Left lung (tissue), 10 donors: ENCODE measurements around the gene SPSB2. TPM values are rescaled to one million over a fixed set of nuclear protein-coding genes. Genes with fewer than 3 reads are reported as not detected.

ENCODE experiments used
- ATAC-seq: fragments of 200-7000 bp; cut with Tn5 transposase; one replicate; pipeline ENCODE4 v1.9.1; 2020; ENCODE audit warnings: moderate library complexity
- DNase-seq, 4 donors: peaks; one replicate each; pipeline ENCODE4 v3.0.0-alpha.2; 2013 to 2020
- H3K27ac ChIP-seq, 2 donors: fragments of 200-600 bp; sonication (generic) in 1 of 2; one replicate each; pipeline versions ENCODE4 v1.5.0 to v1.8.0; 2020 to 2021
- H3K27me3 ChIP-seq, 2 donors: fragments of 200-600 bp; sonication (generic) in 1 of 2; one replicate each; pipeline versions ENCODE4 v1.5.0 to v1.8.0; 2020 to 2021
- H3K36me3 ChIP-seq, 2 donors: fragments of 200-600 bp; sonication (generic) in 1 of 2; one replicate each; pipeline versions ENCODE4 v1.5.0 to v1.8.0; 2020 to 2021
- H3K4me1 ChIP-seq, 2 donors: fragments of 200-600 bp; one replicate each; pipeline ENCODE4 v1.8.0; 2021
- H3K4me3 ChIP-seq, 2 donors: fragments of 200-600 bp; sonication (generic) in 1 of 2; one replicate each; pipeline versions ENCODE4 v1.5.0 to v1.8.0; 2020 to 2021; ENCODE audit warnings: mild to moderate bottlenecking in 1 of 2
- H3K9me3 ChIP-seq, 2 donors: fragments of 200-600 bp; sonication (generic) in 1 of 2; one replicate each; pipeline versions ENCODE4 v1.5.0 to v1.8.0; 2020 to 2021
- intact Hi-C, 2 donors: fragments of 100-400 bp; cut with DNase I; formaldehyde crosslinking; loops; one replicate each; pipeline versions ENCODE4 v1.11.2 to v1.14.2; 2022
- polyA plus RNA-seq, 6 donors: library from polyadenylated mRNA; unstranded; fragments of 120-200 nt; gene quantifications; one replicate each; pipeline ENCODE4 v1.2.1, GENCODE V29; 2013; ENCODE audit not compliant: insufficient read length in 6 of 6
- total RNA-seq, 2 donors: library from RNA; stranded (reverse); fragmentation: NEBNext Ultra II Directional; extraction: Animal tissue kit (Norgen Biotek cat#: 25700); gene quantifications; one replicate each; pipeline ENCODE4 v1.2.1, GENCODE V29; 2021
- TF ChIP-seq, protein P1 (sequence below), 2 donors: fragments of 200-600 bp; sonication (generic) in 1 of 2; IDR thresholded peaks; one replicate each; pipeline versions ENCODE4 v1.5.0 to v1.8.0; 2021; ENCODE audit warnings: antibody characterized with exemption in 2 of 2
- donor health status: DM: no; HTN: yes; CAD: no.
- donor health status: DM: no; HTN: no; CAD: no.

The SPSB2 gene
- total and polyA plus RNA-seq, 8 donors: 3.4 to 27.1 (median 8.4) TPM

DNA sequence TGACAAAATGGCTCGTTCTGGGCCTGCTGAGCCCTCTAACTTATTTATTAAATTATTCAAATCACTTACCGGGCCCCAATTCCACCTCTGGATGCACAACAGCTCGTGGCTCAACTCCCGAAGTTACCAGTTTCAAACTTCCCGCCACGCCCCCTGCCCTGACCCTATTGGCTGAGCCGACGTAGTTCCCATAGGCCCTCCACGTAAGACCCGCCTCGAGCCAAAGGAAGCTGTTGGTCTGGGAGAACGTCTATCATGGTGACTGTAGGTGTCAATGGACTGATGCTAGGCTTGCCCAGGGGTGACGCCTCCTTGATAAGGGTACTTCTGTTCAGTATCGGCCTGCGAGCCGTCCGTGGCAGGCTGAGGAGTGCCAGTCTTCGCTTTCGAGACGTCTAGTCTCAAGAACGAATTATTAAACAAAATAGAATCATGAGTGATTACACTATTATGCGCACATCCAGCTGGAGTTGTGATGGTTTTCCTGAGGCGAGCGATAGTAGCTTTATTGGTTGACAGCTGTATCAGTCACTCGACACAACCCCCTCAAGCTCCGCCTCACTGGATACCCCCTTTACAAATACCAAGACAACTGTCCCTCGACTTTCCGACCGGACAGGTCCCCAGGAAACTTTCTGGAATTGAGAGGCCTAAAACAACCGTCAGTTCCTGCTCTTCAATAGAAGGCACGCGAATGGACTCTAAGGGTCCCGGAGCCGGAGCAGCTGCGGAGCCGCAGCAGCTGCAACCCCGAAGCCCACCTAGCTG is 21.8 kb downstream of the SPSB2 start, which contains the start of gene CDCA3:
Gene CDCA3, minus strand, starts transcription at position 134 of the 768 bp plus-strand sequence. CDS start 334 bp downstream, outside the sequence.
- Histone ChIP-seq H3K4me3 (peak within 1 kb of the TSS; percentile 55 to 62), H3K27me3 (no peaks in the 10 kb centered on the region), H3K36me3 (peaks cover 0 to 18% of the 10 kb centered on the region in 2 donors), H3K9me3 (no peaks in the 10 kb centered on the region), H3K27ac (peak within 1 kb of the TSS; percentile 95 to 96), H3K4me1 (peaks cover 11 to 29% of the 10 kb centered on the region in 2 donors)
- DNase-seq (peak; percentile 86 to 98 (median 96)), ATAC-seq (peak; percentile 80)
- intact Hi-C loops: no loop called here
- TF ChIP-seq, protein P1, sequence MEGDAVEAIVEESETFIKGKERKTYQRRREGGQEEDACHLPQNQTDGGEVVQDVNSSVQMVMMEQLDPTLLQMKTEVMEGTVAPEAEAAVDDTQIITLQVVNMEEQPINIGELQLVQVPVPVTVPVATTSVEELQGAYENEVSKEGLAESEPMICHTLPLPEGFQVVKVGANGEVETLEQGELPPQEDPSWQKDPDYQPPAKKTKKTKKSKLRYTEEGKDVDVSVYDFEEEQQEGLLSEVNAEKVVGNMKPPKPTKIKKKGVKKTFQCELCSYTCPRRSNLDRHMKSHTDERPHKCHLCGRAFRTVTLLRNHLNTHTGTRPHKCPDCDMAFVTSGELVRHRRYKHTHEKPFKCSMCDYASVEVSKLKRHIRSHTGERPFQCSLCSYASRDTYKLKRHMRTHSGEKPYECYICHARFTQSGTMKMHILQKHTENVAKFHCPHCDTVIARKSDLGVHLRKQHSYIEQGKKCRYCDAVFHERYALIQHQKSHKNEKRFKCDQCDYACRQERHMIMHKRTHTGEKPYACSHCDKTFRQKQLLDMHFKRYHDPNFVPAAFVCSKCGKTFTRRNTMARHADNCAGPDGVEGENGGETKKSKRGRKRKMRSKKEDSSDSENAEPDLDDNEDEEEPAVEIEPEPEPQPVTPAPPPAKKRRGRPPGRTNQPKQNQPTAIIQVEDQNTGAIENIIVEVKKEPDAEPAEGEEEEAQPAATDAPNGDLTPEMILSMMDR (IDR thresholded peaks at IDR 0.05): no peak

DNA sequence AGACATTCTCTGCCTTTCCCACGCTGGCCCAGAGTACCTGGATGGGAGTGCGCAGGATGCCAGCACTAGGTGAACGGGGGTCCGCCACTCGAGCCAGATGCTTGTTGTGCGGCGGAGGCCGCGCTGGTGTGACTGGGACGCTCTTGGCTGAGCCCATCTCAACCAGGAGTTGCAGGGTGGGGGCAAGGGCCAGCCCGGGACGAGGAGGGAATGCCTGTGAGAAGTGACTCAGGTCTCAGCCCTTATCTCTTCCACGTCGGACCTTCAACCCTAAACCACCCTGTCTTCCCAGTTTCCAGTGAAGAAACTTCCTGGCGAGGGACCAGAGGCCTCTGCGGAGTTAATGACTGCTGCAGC is 22.3 kb downstream of the SPSB2 start:
- ATAC-seq: no peak
- TF ChIP-seq, protein P1 (IDR thresholded peaks at IDR 0.05): no peak
- Histone ChIP-seq H3K4me3 (peak overlapping the region; percentile 55 to 62), H3K4me1 (peaks cover 11 to 29% of the 10 kb centered on the region in 2 donors), H3K36me3 (peaks cover 0 to 17% of the 10 kb centered on the region in 2 donors), H3K9me3 (no peaks in the 10 kb centered on the region), H3K27ac (no peak overlapping the region), H3K27me3 (no peaks in the 10 kb centered on the region)
- intact Hi-C loops: no loop called here
- peak in 1 of 4 donors; percentile 84 for DNase-seq

DNA sequence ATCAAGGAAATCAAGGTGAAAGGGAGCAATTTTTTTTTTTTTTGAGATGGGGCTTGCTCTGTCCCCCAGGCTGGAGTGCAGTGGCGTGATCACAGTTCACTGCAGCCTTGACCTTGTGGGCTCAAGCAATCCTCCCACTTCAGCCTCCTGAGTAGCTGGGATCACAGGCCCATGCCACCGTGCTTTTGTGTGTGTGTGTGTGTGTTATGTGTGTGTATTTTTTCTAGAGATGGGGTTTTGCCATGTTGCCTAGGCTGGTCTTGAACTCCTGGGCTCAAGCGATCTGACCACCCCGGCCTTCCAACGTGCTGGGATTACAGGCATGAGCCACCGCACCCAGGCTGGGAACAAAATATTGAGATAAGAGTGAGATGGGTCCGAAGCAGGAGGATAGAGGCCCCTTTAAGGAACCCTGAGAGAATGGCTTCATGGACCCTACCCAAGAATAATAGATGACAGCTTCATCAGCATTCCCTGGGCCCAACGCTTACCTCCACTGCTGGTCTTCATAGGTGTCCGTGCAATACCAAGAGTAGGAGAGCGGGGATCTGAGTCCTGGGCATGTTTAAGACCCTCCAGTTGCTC is 23.0 kb downstream of the SPSB2 start:
- Histone ChIP-seq H3K9me3 (no peaks in the 10 kb centered on the region), H3K27me3 (no peaks in the 10 kb centered on the region), H3K36me3 (peaks cover 0 to 10% of the 10 kb centered on the region in 2 donors), H3K4me3 (peak overlapping the region in 1 of 2 donors; percentile 62), H3K27ac (no peak overlapping the region), H3K4me1 (peaks cover 11 to 29% of the 10 kb centered on the region in 2 donors)
- TF ChIP-seq, protein P1 (IDR thresholded peaks at IDR 0.05): no peak
- ATAC-seq (no peak), DNase-seq (no peak)
- intact Hi-C loops: no loop called here

- peaks cover 11 to 29% of the 10 kb centered on the region in 2 donors for H3K4me1 ChIP-seq
- H3K9me3 ChIP-seq: no peaks in the 10 kb centered on the region
- peaks cover 0 to 9% of the 10 kb centered on the region in 2 donors for H3K36me3 ChIP-seq
- TF ChIP-seq, protein P1 (IDR thresholded peaks at IDR 0.05): no peak
- no peak overlapping the region for H3K27ac ChIP-seq
- intact Hi-C loops: no loop called here
- ATAC-seq (no peak), DNase-seq (no peak)
- no peak overlapping the region for H3K4me3 ChIP-seq
- no peaks in the 10 kb centered on the region for H3K27me3 ChIP-seq
Observed at GRCh38 chr12:6849427-6849826, 23.7 kb downstream of the SPSB2 start.

DNA sequence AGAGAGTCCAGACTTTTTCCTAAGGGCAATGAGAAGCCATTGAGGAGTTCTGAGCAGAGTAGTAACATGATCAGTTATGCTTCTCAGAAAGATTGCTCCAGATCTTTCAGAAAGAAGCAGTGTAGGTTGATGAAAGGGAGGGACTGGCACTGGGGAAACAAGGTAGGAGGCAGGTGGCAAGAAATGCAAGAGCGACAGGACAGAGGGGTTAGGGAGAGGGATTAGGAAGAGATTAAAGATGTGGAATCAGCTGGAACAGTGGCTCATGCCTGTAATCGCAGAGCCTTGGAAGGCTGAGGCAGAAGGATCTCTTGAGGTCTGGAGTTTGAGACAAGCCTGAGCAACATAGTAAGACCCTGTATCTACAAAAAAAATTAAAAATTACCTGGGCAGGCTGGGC is 25.4 kb downstream of the SPSB2 start:
- DNase-seq (no peak), ATAC-seq (no peak)
- H3K36me3 ChIP-seq: peaks cover 0 to 9% of the 10 kb centered on the region in 2 donors
- no peaks in the 10 kb centered on the region for H3K9me3 ChIP-seq
- intact Hi-C loops: no loop called here
- TF ChIP-seq, protein P1 (IDR thresholded peaks at IDR 0.05): no peak
- no peak overlapping the region for H3K4me3 ChIP-seq
- H3K27ac ChIP-seq: no peak overlapping the region
- H3K4me1 ChIP-seq: peaks cover 5 to 15% of the 10 kb centered on the region in 2 donors
- H3K27me3 ChIP-seq: no peaks in the 10 kb centered on the region
